ENCODE measurements around the gene CXCL5.
"Not testable (repeated sequence)": the region's sequence is repeated elsewhere in the genome, so short reads cannot be mapped to it uniquely, and the experiment has no call there.

The CXCL5 gene

DNA sequence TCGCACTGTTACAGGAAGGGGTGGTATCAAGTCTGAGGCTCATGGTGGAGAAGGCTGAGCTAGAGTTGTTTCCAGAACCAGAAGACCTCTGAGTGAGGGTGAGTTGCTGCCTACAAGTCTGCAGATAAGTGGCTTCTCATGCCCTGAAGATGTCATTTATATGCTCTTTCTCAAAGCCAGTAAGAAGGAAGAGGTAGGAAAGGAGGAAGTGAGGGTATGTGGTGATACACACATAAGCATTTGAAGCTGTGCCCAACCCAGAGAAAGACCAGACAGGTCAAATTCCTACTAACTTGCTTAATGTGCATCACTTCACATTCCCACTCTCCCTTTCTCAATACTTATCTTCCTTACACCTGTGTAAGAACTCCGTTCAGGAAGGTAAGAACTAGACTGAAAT lies 10.4 kb downstream of the CXCL5 start, which contains the start of gene PPBP:
TSS of gene PPBP (minus strand) at position 130 of the 400 bp plus-strand sequence. CDS start at position 43, 87 bp downstream.
- no peak within 1 kb of the TSS for H3K4me3 ChIP-seq (ENCODE audit: low read depth, low read length)
- TF ChIP-seq, protein P1, sequence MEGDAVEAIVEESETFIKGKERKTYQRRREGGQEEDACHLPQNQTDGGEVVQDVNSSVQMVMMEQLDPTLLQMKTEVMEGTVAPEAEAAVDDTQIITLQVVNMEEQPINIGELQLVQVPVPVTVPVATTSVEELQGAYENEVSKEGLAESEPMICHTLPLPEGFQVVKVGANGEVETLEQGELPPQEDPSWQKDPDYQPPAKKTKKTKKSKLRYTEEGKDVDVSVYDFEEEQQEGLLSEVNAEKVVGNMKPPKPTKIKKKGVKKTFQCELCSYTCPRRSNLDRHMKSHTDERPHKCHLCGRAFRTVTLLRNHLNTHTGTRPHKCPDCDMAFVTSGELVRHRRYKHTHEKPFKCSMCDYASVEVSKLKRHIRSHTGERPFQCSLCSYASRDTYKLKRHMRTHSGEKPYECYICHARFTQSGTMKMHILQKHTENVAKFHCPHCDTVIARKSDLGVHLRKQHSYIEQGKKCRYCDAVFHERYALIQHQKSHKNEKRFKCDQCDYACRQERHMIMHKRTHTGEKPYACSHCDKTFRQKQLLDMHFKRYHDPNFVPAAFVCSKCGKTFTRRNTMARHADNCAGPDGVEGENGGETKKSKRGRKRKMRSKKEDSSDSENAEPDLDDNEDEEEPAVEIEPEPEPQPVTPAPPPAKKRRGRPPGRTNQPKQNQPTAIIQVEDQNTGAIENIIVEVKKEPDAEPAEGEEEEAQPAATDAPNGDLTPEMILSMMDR (IDR thresholded peaks at IDR 0.05; ENCODE audit: insufficient read depth, low read length, missing control alignments), result no peak
- DNase-seq (ENCODE audit: low read depth, low spot score), result no peak
- CTCF ChIA-PET, result no interaction called here
- POLR2A ChIA-PET, result no interaction called here

DNA sequence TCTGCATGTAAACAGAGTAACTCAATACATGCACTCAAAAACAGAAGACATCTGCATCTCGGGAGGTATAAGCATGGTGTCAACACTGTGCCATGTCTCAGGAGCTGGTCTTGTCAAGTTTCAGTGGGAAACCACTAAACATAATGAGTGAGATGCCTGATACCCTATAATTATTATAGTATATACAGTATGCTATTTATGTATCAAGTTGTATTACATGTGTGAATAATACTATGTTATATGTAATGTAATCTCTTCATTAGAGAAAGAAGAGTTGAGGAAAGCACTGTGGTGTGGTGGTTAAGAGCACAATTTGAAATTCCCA lies 13.0 kb downstream of the CXCL5 start:
- DNase-seq (ENCODE audit: low read depth, low spot score), result no peak
- H3K4me3 ChIP-seq (ENCODE audit: low read depth, low read length), result no peak overlapping the region
- TF ChIP-seq, protein P1 (IDR thresholded peaks at IDR 0.05; ENCODE audit: insufficient read depth, low read length, missing control alignments), result no peak
- ChIA-PET CTCF (no interaction called here), POLR2A (no interaction called here)

DNA sequence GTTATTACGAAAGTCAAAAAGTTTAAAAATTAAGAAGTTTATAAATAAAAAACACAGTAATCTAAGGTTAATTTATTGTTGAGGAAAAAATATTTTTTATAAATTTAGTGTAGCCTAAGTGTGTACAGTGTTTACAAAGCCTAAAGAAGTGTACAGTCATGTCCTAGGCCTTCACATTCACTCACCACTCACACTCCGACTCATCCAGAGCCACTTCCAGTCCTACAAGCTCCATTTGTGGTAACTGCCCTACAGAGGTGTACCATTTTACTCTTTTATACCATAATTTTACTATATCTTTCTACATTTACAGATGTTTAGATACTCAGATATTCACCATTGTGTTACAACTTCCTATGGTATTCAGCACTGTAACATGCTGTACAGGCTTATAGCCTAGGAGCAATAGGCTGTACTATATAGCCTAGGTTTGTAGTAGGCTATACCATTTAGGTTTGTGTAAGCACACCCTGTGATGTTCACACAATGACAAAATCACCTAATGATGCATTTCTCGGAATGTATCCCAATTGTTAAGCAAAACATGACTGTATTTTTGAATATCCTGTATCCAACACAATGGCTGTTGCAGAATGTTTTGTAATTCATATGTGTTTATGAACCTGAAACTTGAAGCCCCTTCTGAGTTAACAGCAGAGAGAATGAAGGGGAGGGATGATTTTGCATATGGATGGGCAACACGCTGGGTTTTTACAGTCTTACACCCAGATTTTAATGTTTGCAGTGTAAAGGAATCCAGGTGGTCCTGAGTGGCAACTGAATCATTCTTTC lies 13.5 kb downstream of the CXCL5 start:
- POLR2A ChIA-PET, result no interaction called here
- CTCF ChIA-PET, result no interaction called here
- DNase-seq (ENCODE audit: low read depth, low spot score), result no peak
- TF ChIP-seq, protein P1 (IDR thresholded peaks at IDR 0.05; ENCODE audit: insufficient read depth, low read length, missing control alignments), result no peak
- H3K4me3 ChIP-seq (ENCODE audit: low read depth, low read length), result no peak overlapping the region

DNA sequence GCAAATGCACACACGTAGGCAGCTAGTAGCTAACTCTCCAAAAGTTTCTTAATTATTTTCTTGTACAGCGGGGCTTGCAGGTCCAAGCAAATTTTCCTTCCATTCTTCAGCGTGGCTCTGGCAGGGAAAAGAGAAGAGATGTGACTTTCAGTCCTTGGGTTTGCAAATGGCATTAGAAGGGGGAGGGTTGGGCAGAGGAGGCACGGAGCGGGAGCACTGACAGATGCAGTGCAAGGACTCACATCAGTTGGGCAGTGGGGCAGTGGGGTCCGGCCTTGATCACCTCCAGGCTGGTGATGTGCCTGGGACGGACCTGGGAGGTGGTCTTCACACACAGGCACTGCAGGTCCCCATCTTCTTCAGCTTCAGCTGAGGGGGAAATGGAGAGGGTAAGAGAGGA lies 17.3 kb downstream of the CXCL5 start:
- DNase-seq (ENCODE audit: low read depth, low spot score); POLR2A ChIA-PET; CTCF ChIA-PET; H3K4me3 ChIP-seq (ENCODE audit: low read depth, low read length): not testable (repeated sequence)

DNA sequence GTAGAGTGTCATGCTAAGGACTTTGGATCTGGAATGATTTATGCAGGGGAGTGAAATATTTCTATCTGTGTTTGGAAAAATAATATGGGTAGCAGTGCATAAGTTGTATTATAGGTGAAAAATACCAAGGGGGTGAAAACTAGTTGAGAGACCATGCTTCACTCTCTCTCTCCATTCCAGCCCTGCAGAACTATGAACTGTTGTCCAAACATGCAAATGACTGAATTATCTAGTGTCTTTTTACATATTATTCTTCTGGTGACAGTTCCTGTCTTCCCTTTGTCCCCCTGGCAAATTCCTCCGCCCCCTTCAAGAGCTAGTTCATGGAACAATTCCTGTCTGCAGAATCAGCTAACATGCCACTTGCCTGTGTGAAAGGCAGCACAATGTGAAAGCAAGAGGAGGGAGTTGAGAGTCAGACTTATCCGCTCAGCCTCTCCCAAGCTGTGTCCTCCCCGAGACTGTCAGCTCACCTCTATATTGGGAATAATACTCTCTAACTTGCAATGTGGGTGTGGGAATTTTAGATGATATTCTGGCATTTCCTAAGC lies 19.0 kb downstream of the CXCL5 start:
- no peak overlapping the region for H3K4me3 ChIP-seq (ENCODE audit: low read depth, low read length)
- ChIA-PET POLR2A (interaction anchor here (0.9 kb wide), 1 partner anchor 130 kb away, joined by 3 read pairs; no protein-coding TSS in a partner anchor), CTCF (interaction anchor here (0.8 to 1.6 kb wide), 2 partner anchors 13 to 154 kb away, joined by 3 to 5 read pairs; no protein-coding TSS in a partner anchor)
- TF ChIP-seq, protein P1 (IDR thresholded peaks at IDR 0.05; ENCODE audit: insufficient read depth, low read length, missing control alignments), result no peak
- no peak for DNase-seq (ENCODE audit: low read depth, low spot score)

DNA sequence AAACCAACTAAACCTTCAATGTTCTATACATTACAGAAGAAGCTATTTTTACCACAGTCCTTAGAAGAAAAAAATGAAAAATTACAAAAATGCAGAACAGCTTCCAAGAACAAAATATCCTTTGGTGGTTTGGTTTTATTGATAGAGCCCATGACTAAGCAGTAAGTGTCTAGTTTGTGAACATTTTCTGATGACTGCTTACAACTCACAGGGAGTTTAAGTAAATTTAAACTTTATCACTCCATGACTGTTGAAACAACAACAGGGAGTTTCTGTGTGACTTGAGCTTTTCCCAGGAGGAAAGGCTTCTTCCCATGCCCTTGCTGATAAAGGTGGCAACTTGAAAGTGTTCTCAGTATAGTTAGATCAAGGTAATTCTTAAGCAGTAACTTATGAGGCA lies 19.6 kb downstream of the CXCL5 start:
- DNase-seq (ENCODE audit: low read depth, low spot score), result peak; percentile 82
- TF ChIP-seq, protein P1 (IDR thresholded peaks at IDR 0.05; ENCODE audit: insufficient read depth, low read length, missing control alignments), result no peak
- POLR2A ChIA-PET, result interaction anchor here (0.9 kb wide), 1 partner anchor 131 kb away, joined by 3 read pairs; no protein-coding TSS in a partner anchor
- no peak overlapping the region for H3K4me3 ChIP-seq (ENCODE audit: low read depth, low read length)
- CTCF ChIA-PET, result interaction anchor here (0.8 to 3.2 kb wide), 4 partner anchors 12 to 316 kb away, joined by 3 to 8 read pairs (median 4); no protein-coding TSS in a partner anchor

Data from AG04449 (cell line).